Fibroblast of villous mesenchyme (primary cell): ENCODE measurements around the gene SEC24B. TPM values are rescaled to one million over a fixed set of nuclear protein-coding genes. Genes with fewer than 3 reads are reported as not detected.
"Not testable (repeated sequence)": the region's sequence is repeated elsewhere in the genome, so short reads cannot be mapped to it uniquely, and the experiment has no call there.

Experiments
- DNase-seq: peaks from one replicate; pipeline ENCODE4 v3.0.0-alpha.2; 2010; ENCODE audit warnings: low read depth
- H3K4me3 ChIP-seq: 2 replicates; pipeline ENCODE4 v1.5.1; 2011; ENCODE audit warnings: low read depth, mild to moderate bottlenecking, low read length
- CTCF ChIP-seq: IDR thresholded peaks from 2 replicates; pipeline ENCODE4 v1.5.1; 2012; ENCODE audit warnings: low read depth, mild to moderate bottlenecking, low read length; ENCODE audit not compliant: insufficient read depth
- total RNA-seq: library from RNA; depleted of rRNA; stranded (reverse); fragments of >200 nt; gene quantifications from 2 replicates; pipeline ENCODE4 v1.2.3, GENCODE V29; 2012

Gene SEC24B
- total RNA-seq, 1 donor = 19.9 TPM

- H3K4me3 ChIP-seq = no peak overlapping the region
- TF ChIP-seq CTCF = no peak
- DNase-seq = no peak
Measured at GRCh38 chr4:109545401-109545800, 111.8 kb downstream of the SEC24B start.

GRCh38 chr4:109547394-109547793 lies 113.8 kb downstream of the SEC24B start:
- TF ChIP-seq CTCF = no peak
- no peak overlapping the region for H3K4me3 ChIP-seq
- DNase-seq = no peak

GRCh38 chr4:109548655-109549054 lies 115.0 kb downstream of the SEC24B start:
- TF ChIP-seq CTCF = no peak
- no peak overlapping the region for H3K4me3 ChIP-seq
- DNase-seq = peak; percentile 45

- no peak for TF ChIP-seq CTCF
- no peak for DNase-seq
- H3K4me3 ChIP-seq = no peak overlapping the region
Measured at GRCh38 chr4:109552237-109552636, 118.6 kb downstream of the SEC24B start.

- no peak overlapping the region for H3K4me3 ChIP-seq
- TF ChIP-seq CTCF = no peak
- DNase-seq = no peak
Measured at GRCh38 chr4:109553130-109553529, 119.5 kb downstream of the SEC24B start.

GRCh38 chr4:109554971-109555370 lies 121.4 kb downstream of the SEC24B start:
- TF ChIP-seq CTCF = no peak
- no peak for DNase-seq

GRCh38 chr4:109557433-109557832 lies 123.8 kb downstream of the SEC24B start:
- no peak for DNase-seq
- no peak for TF ChIP-seq CTCF
- no peak overlapping the region for H3K4me3 ChIP-seq

More at GRCh38 chr4:109554971-109555370, 121.4 kb downstream of the SEC24B start:
- no peak overlapping the region for H3K4me3 ChIP-seq

- not testable (repeated sequence) for DNase-seq, H3K4me3 ChIP-seq
Measured at GRCh38 chr4:109558095-109558494, 124.5 kb downstream of the SEC24B start.
